Right lobe of liver (tissue), 4 donors: ENCODE data around the gene DBH.

ENCODE experiments used
- CTCF ChIP-seq, 4 donors: fragments of 200-600 bp in 3 of 4; fragments of 450-650 bp in 1 of 4; IDR thresholded peaks; one replicate each; pipeline versions ENCODE4 v1.5.1 to v1.8.0; 2016 to 2022; ENCODE audit warnings: antibody characterized with exemption in 4 of 4, mild to moderate bottlenecking in 2 of 4
- POLR2A ChIP-seq: fragments of 450-650 bp; IDR thresholded peaks from one replicate; pipeline ENCODE4 v1.6.1; 2017; ENCODE audit warnings: antibody characterized with exemption, mild to moderate bottlenecking
- donor health status: DM: no; HTN: no; CAD: no.
- donor health status: DM: no; HTN: no; CAD: no.
- donor health status: DM: no; HTN: yes; CAD: no.

GRCh38 chr9:133622555-133622954 lies 13.6 kb upstream of the DBH start:
- no peak for TF ChIP-seq POLR2A
- TF ChIP-seq CTCF (IDR thresholded peaks at IDR 0.05) = no peak
